GM23338 (cell line): ENCODE results near the gene RASL12. TPM values are rescaled to one million over a fixed set of nuclear protein-coding genes. Genes with fewer than 3 reads are reported as not detected.

Experiments
- ATAC-seq: fragments of 200-7000 bp; cut with Tn5 transposase; 3 replicates; pipeline ENCODE4 v1.9.1; 2020
- DNase-seq: peaks from one replicate; pipeline ENCODE4 v3.0.0-alpha.2; 2015; ENCODE audit warnings: low spot score
- H2AFZ ChIP-seq: fragments of 200-600 bp; sonication (generic); 2 replicates; pipeline ENCODE4 v1.8.0; 2016; ENCODE audit warnings: antibody characterized with exemption, mild to moderate bottlenecking, moderate library complexity
- H3F3A ChIP-seq: fragments of 200-600 bp; sonication (generic); replicated peaks from 2 replicates; pipeline ENCODE4 v1.8.0; 2017; ENCODE audit warnings: antibody characterized with exemption, mixed run types, low read depth
- H3K27ac ChIP-seq: fragments of 200-600 bp; sonication (generic); 2 replicates; pipeline ENCODE4 v1.6.1; 2016; ENCODE audit warnings: low read depth
- H3K27me3 ChIP-seq: fragments of 200-600 bp; sonication (generic); 2 replicates; pipeline ENCODE4 v1.8.0; 2016; ENCODE audit warnings: mild to moderate bottlenecking, mixed run types, moderate library complexity; ENCODE audit not compliant: insufficient read depth
- H3K36me3 ChIP-seq: fragments of 200-600 bp; sonication (generic); 2 replicates; pipeline ENCODE4 v1.8.0; 2016; ENCODE audit warnings: mild to moderate bottlenecking; ENCODE audit not compliant: insufficient read depth
- H3K4me1 ChIP-seq: fragments of 200-600 bp; sonication (generic); 2 replicates; pipeline ENCODE4 v1.8.0; 2016; ENCODE audit warnings: mild to moderate bottlenecking, moderate library complexity; ENCODE audit not compliant: insufficient read depth
- H3K4me2 ChIP-seq: fragments of 200-600 bp; sonication (generic); 2 replicates; pipeline ENCODE4 v1.7.1; 2017; ENCODE audit warnings: mixed run types
- H3K4me3 ChIP-seq: fragments of 200-600 bp; sonication (generic); 2 replicates; pipeline ENCODE4 v1.6.1; 2016; ENCODE audit warnings: mixed run types
- H3K79me2 ChIP-seq: fragments of 200-600 bp; sonication (generic); replicated peaks from 2 replicates; pipeline ENCODE4 v1.8.0; 2017; ENCODE audit warnings: mild to moderate bottlenecking; ENCODE audit not compliant: insufficient read depth
- H3K9me2 ChIP-seq: fragments of 200-600 bp; sonication (generic); 2 replicates; pipeline ENCODE4 v1.8.0; 2017; ENCODE audit not compliant: insufficient read depth
- H4K20me1 ChIP-seq: fragments of 200-600 bp; sonication (generic); replicated peaks from 2 replicates; pipeline ENCODE4 v1.8.0; 2017; ENCODE audit warnings: mild to moderate bottlenecking; ENCODE audit not compliant: insufficient read depth
- H3K27ac Mint-ChIP-seq: 2 replicates; pipeline ENCODE4 v1.8.0; 2020; ENCODE audit warnings: inconsistent platforms, mild to moderate bottlenecking, moderate library complexity, mixed read lengths
- H3K27me3 Mint-ChIP-seq: 3 replicates; pipeline ENCODE4 v1.8.0; 2022; ENCODE audit warnings: low read depth, mild to moderate bottlenecking, moderate library complexity, mixed read lengths, inconsistent platforms; ENCODE audit not compliant: insufficient read depth, poor library complexity
- H3K36me3 Mint-ChIP-seq: 3 replicates; pipeline ENCODE4 v1.8.0; 2021; ENCODE audit warnings: low read depth, mild to moderate bottlenecking, inconsistent platforms, moderate library complexity, mixed read lengths
- H3K4me1 Mint-ChIP-seq: 3 replicates; pipeline ENCODE4 v1.8.0; 2020; ENCODE audit warnings: mild to moderate bottlenecking, inconsistent platforms, mixed read lengths
- H3K4me3 Mint-ChIP-seq: 3 replicates; pipeline ENCODE4 v1.8.0; 2021; ENCODE audit warnings: moderate library complexity, mild to moderate bottlenecking, inconsistent platforms, mixed read lengths
- H3K9me3 Mint-ChIP-seq: 3 replicates; pipeline ENCODE4 v1.8.0; 2020; ENCODE audit warnings: moderate library complexity, mild to moderate bottlenecking, inconsistent platforms, mixed read lengths
- CREB1 ChIP-seq: fragments of 250-450 bp; sonication (Bioruptor Pico); IDR thresholded peaks from 2 replicates; pipeline ENCODE4 v1.5.0; 2020; ENCODE audit warnings: low read depth, mild to moderate bottlenecking, moderate library complexity
- CTCF ChIP-seq, 2 experiments: fragments of 200-600 bp in 1 of 2; sonication (generic) in 1 of 2; conservative IDR thresholded peaks; 2 replicates each; pipeline versions ENCODE4 v1.5.1 to v1.6.1; 2016 to 2017; ENCODE audit warnings: antibody characterized with exemption in 2 of 2, low read depth in 2 of 2, mild to moderate bottlenecking in 2 of 2, moderate library complexity in 1 of 2
- ETS1 ChIP-seq: IDR thresholded peaks from 2 replicates; pipeline ENCODE4 v1.6.1; 2016; ENCODE audit warnings: antibody characterized with exemption
- EZH2 ChIP-seq: fragments of 200-600 bp; sonication (generic); IDR thresholded peaks from one replicate; pipeline ENCODE4 v1.8.0; 2017; ENCODE audit warnings: antibody characterized with exemption, mild to moderate bottlenecking, low read depth; ENCODE audit not compliant: unreplicated experiment
- EZH2phosphoT487 ChIP-seq: fragments of 200-600 bp; sonication (generic); IDR thresholded peaks from one replicate; pipeline ENCODE4 v1.8.1; 2018; ENCODE audit warnings: antibody characterized with exemption; ENCODE audit not compliant: unreplicated experiment
- JUNB ChIP-seq: IDR thresholded peaks from one replicate; pipeline ENCODE4 v1.6.1; 2016; ENCODE audit warnings: antibody characterized with exemption; ENCODE audit not compliant: unreplicated experiment
- NANOG ChIP-seq: IDR thresholded peaks from 2 replicates; pipeline ENCODE4 v1.6.1; 2016; ENCODE audit warnings: antibody characterized with exemption, borderline replicate concordance
- POLR2AphosphoS5 ChIP-seq: IDR thresholded peaks from 2 replicates; pipeline ENCODE4 v1.6.1; 2016; ENCODE audit warnings: antibody characterized with exemption, low read depth
- REST ChIP-seq: IDR thresholded peaks from one replicate; pipeline ENCODE4 v1.6.1; 2018; ENCODE audit warnings: antibody characterized with exemption; ENCODE audit not compliant: unreplicated experiment
- STAT1 ChIP-seq: IDR thresholded peaks from one replicate; pipeline ENCODE4 v1.6.1; 2016; ENCODE audit warnings: antibody characterized with exemption; ENCODE audit not compliant: unreplicated experiment
- ZNF114 ChIP-seq: fragments of 250-450 bp; sonication (Bioruptor Pico); IDR thresholded peaks from 2 replicates; pipeline ENCODE4 v1.5.0; 2020; ENCODE audit warnings: mild to moderate bottlenecking, moderate library complexity
- ZNF331 ChIP-seq: fragments of 250-450 bp; sonication (Bioruptor Pico); IDR thresholded peaks from 2 replicates; pipeline ENCODE4 v1.5.0; 2020; ENCODE audit warnings: low read depth, mild to moderate bottlenecking, moderate library complexity
- ZNF462 ChIP-seq: fragments of 250-450 bp; sonication (Bioruptor Pico); IDR thresholded peaks from 2 replicates; pipeline ENCODE4 v1.5.0; 2020; ENCODE audit warnings: mild to moderate bottlenecking, moderate library complexity
- polyA plus RNA-seq: library from polyadenylated mRNA; unstranded; fragments of >200 nt; fragmentation: Nextera tagmentation; extraction: Ambion mirVana; gene quantifications from 2 replicates; pipeline ENCODE4 v1.2.1, GENCODE V29; 2016
- total RNA-seq: library from RNA; depleted of rRNA; stranded (reverse); fragments of >200 nt; shearing (Covaris generic); gene quantifications from 2 replicates; pipeline ENCODE4 v1.2.3, GENCODE V29; 2014

The RASL12 gene
- total and polyA plus RNA-seq, 2 experiments from 2014 or later, result 4.5 to 27.7 TPM

- TF ChIP-seq ZNF331 (no peak), CREB1 (CRISPR knock-in tag) (no peak), NANOG (no peak), JUNB (no peak), EZH2phosphoT487 (no peak), ZNF114 (CRISPR knock-in tag) (no peak), EZH2 (no peak), REST (no peak), CTCF (conservative IDR thresholded peaks at IDR 0.05; ENCODE audit: low read depth in 2 of 2) (no peak), STAT1 (no peak), ETS1 (no peak), ZNF462 (CRISPR knock-in tag) (no peak), POLR2AphosphoS5 (no peak)
- no peaks in the 10 kb centered on the region for H4K20me1 ChIP-seq
These were observed 8.4 kb downstream of the RASL12 start for GRCh38 chr15:65059369-65059750.

More at GRCh38 chr15:65059369-65059750, 8.4 kb downstream of the RASL12 start:
- Histone ChIP-seq H3K4me1 (no peaks in the 10 kb centered on the region), H3K4me2 (no peak overlapping the region), H3F3A (no peaks in the 10 kb centered on the region), H3K79me2 (no peaks in the 10 kb centered on the region), H3K9me2 (no peaks in the 10 kb centered on the region), H3K27me3 (no peaks in the 10 kb centered on the region), H2AFZ (no peak overlapping the region), H3K27ac (no peak overlapping the region), H3K36me3 (no peaks in the 10 kb centered on the region), H3K4me3 (no peak overlapping the region)
- no peak for ATAC-seq
- H3K27me3 Mint-ChIP-seq, result peaks cover 4% of the 10 kb centered on the region
- peaks cover 2% of the 10 kb centered on the region; the same call in 1 of the 3 replicates for H3K36me3 Mint-ChIP-seq
- H3K27ac Mint-ChIP-seq, result no peak overlapping the region
- H3K9me3 Mint-ChIP-seq, result no peaks in the 10 kb centered on the region
- DNase-seq, result no peak
- no peak overlapping the region for H3K4me3 Mint-ChIP-seq
- no peaks in the 10 kb centered on the region; the same call in 2 of the 3 replicates for H3K4me1 Mint-ChIP-seq
